ENCODE results near the gene OR3A1. TPM values are rescaled to one million over a fixed set of nuclear protein-coding genes. Genes with fewer than 3 reads are reported as not detected.

Gene OR3A1
- not detected in 2 replicates for total RNA-seq

GRCh38 chr17:3298260-3298659 is at the start of gene OR3A1:
Gene OR3A1 (minus strand): TSS chr17:3298360. CDS start chr17:3292582, 5,778 bp downstream.

Other genes starting within 250 kb of the OR3A1 start
- not detected in 2 replicates for gene OR1D5, start 234.8 kb downstream of the OR3A1 start, total RNA-seq
- gene OR1D2, start 193.9 kb downstream of the OR3A1 start, total RNA-seq: not detected in 2 replicates
- not detected in 2 replicates for gene OR1G1, start 170.8 kb downstream of the OR3A1 start, total RNA-seq
- gene OR1A2, start 100.8 kb downstream of the OR3A1 start, total RNA-seq: not detected in 2 replicates
- not detected in 2 replicates for gene OR1A1, start 90.7 kb downstream of the OR3A1 start, total RNA-seq
- gene OR3A2, start 87.9 kb upstream of the OR3A1 start, total RNA-seq: not detected in 2 replicates
- gene OR1E1, start 100.0 kb upstream of the OR3A1 start, total RNA-seq: not detected in 2 replicates
- not detected in 2 replicates for gene OR3A3, start 113.0 kb upstream of the OR3A1 start, total RNA-seq
- not detected in 2 replicates for gene OR1E2, start 135.5 kb upstream of the OR3A1 start, total RNA-seq
- 0.56 TPM in 1 of 2 replicates, not detected in the other for gene SPATA22, start 173.5 kb upstream of the OR3A1 start, total RNA-seq
- 7.0 and 7.8 TPM in 2 replicates for gene ASPA, start 177.6 kb upstream of the OR3A1 start, total RNA-seq